SK-N-SH treated with all-trans-retinoic acid at 6 μM for 48 hours (cell line): ENCODE measurements around the gene MYH14.

Source experiments
- ATAC-seq: fragments of 200-7000 bp; cut with Tn5 transposase; 3 replicates; pipeline ENCODE4 v1.9.1; 2020; ENCODE audit warnings: mild to moderate bottlenecking, moderate library complexity
- ARNTL ChIP-seq: fragments of 450-650 bp; formaldehyde crosslinking; IDR thresholded peaks from 2 replicates; pipeline ENCODE4 v1.5.0; 2020; ENCODE audit warnings: low read depth, mild to moderate bottlenecking, moderate library complexity, borderline replicate concordance
- BACH2 ChIP-seq: fragments of 250-450 bp; sonication (Bioruptor Pico); IDR thresholded peaks from 2 replicates; pipeline ENCODE4 v1.9.0; 2021; ENCODE audit warnings: mild to moderate bottlenecking, borderline replicate concordance
- ESRRG ChIP-seq: fragments of 250-450 bp; sonication (Bioruptor Pico); IDR thresholded peaks from 2 replicates; pipeline ENCODE4 v1.6.1; 2021; ENCODE audit warnings: mild to moderate bottlenecking
- GLIS3 ChIP-seq: fragments of 250-450 bp; sonication (Bioruptor Pico); IDR thresholded peaks from 2 replicates; pipeline ENCODE4 v1.5.0; 2020; ENCODE audit warnings: mild to moderate bottlenecking, moderate library complexity
- ISL1 ChIP-seq: fragments of 250-450 bp; sonication (Bioruptor Pico); IDR thresholded peaks from 2 replicates; pipeline ENCODE4 v2.1.2; 2022; ENCODE audit warnings: mild to moderate bottlenecking, moderate library complexity
- PPARA ChIP-seq: fragments of 250-450 bp; sonication (Bioruptor Pico); IDR thresholded peaks from 2 replicates; pipeline ENCODE4 v1.5.0; 2020; ENCODE audit warnings: mild to moderate bottlenecking, borderline replicate concordance
- TCF4 ChIP-seq: fragments of 250-450 bp; sonication (Bioruptor Pico); IDR thresholded peaks from 2 replicates; pipeline ENCODE4 v1.8.0; 2021; ENCODE audit warnings: mild to moderate bottlenecking, moderate library complexity, borderline replicate concordance
- ZC3H10 ChIP-seq: fragments of 250-450 bp; sonication (Bioruptor Pico); IDR thresholded peaks from 2 replicates; pipeline ENCODE4 v1.5.1; 2021; ENCODE audit warnings: mild to moderate bottlenecking, moderate library complexity
- ZFP3 ChIP-seq: fragments of 250-450 bp; sonication (Bioruptor Pico); IDR thresholded peaks from 2 replicates; pipeline ENCODE4 v1.5.0; 2020; ENCODE audit warnings: mild to moderate bottlenecking, moderate library complexity
- ZNF70 ChIP-seq: fragments of 450-650 bp; formaldehyde crosslinking; IDR thresholded peaks from 2 replicates; pipeline ENCODE4 v1.5.0; 2020; ENCODE audit warnings: mild to moderate bottlenecking, moderate library complexity
- ZNF8 ChIP-seq: fragments of 450-650 bp; formaldehyde crosslinking; IDR thresholded peaks from 2 replicates; pipeline ENCODE4 v1.5.0; 2020; ENCODE audit warnings: mild to moderate bottlenecking, moderate library complexity
- TF ChIP-seq, protein P1 (sequence below): fragments of 250-450 bp; sonication (Bioruptor Pico); IDR thresholded peaks from 2 replicates; pipeline ENCODE4 v1.8.0; 2021; ENCODE audit warnings: low read depth, mild to moderate bottlenecking, moderate library complexity, borderline replicate concordance

The MYH14 gene

DNA sequence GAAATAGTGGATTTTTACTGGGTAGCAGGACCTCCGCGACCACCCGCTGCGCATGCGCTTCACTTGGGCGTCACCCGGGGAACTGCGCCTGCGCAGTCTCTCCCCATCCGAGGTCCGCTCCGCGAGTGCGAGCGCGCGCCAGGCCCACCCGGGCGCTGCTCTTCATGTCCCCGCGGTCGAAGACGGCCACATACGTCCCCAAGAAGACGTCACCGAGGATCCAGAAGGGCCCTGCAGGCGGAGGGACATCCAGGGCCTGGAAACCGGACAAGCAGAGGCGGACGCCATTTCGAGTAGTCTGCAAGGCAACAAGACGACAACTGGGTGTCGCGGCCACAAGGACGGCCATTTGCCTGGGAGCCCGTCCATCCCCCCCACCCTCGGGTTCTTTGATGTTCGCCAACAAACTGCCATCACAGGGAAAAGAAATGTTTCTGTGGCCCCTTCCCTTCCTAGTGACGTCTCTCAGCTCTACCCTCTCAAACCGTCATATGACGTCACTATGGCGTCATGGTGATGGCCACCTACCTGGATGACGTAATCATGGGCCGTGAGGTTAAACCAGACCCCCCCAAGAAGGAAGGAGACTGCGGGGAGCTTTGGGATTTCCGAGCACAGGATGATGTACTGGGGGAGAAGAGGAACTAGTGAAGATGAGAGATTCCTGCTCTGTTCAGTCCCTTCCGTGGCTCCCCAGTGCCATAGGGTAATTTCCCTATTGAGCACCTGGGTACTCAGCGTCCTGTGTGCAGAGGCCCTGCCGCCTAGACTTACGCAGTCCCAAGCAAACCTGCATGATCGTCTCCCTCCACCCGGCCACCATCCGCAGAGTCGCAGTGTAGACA is 155.3 kb downstream of the MYH14 start:
- no peak for ATAC-seq
- no peak for TF ChIP-seq BACH2 (CRISPR knock-in tag)
- TF ChIP-seq ARNTL (CRISPR knock-in tag) = no peak
- TF ChIP-seq GLIS3 = no peak
- no peak for TF ChIP-seq ZFP3
- TF ChIP-seq, all 23 proteins: peak for 0

DNA sequence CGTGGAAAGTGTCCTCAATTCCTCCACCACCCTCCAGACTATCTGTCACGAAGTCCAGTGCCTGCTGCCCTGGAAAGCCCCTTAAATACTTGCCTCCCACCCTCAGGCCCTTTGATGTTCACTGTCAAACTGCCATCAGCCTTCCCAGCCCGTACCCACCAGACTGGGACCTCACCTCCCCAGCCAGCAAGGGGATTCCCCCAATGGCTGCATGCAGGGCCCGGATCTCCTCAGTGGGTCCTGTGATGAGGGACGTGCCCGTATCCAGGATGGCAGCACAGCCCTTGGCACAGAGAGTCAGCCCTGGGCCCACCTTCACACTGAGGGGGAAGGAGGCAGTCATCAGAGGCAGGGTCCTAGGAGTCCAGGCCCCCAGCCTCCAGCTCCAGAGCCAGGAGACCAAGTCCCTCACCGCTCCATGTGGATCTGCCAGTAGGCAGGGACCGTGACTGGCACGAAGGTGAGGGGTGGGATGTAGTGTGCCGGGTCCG is 156.0 kb downstream of the MYH14 start:
- TF ChIP-seq ISL1 (CRISPR knock-in tag) = no peak
- TF ChIP-seq, protein P1, sequence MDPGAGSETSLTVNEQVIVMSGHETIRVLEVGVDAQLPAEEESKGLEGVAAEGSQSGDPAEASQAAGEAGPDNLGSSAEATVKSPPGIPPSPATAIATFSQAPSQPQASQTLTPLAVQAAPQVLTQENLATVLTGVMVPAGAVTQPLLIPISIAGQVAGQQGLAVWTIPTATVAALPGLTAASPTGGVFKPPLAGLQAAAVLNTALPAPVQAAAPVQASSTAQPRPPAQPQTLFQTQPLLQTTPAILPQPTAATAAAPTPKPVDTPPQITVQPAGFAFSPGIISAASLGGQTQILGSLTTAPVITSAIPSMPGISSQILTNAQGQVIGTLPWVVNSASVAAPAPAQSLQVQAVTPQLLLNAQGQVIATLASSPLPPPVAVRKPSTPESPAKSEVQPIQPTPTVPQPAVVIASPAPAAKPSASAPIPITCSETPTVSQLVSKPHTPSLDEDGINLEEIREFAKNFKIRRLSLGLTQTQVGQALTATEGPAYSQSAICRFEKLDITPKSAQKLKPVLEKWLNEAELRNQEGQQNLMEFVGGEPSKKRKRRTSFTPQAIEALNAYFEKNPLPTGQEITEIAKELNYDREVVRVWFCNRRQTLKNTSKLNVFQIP (CRISPR knock-in tag) = no peak
- no peak for TF ChIP-seq ZNF8 (CRISPR knock-in tag)
- TF ChIP-seq ZNF70 (CRISPR knock-in tag) = no peak
- TF ChIP-seq BACH2 (CRISPR knock-in tag) = no peak
- no peak for TF ChIP-seq TCF4
- TF ChIP-seq ZC3H10 (CRISPR knock-in tag) = no peak
- no peak for TF ChIP-seq ESRRG
- no peak for TF ChIP-seq GLIS3
- no peak for TF ChIP-seq PPARA
- ATAC-seq = no peak
